GM18867 (cell line): ENCODE data around the gene SFXN2.

Experiments
- ATAC-seq: cut with Tn5 transposase; IDR thresholded peaks from one replicate; pipeline ENCODE4 v1.9.1; 2021; ENCODE audit warnings: mild to moderate bottlenecking, moderate library complexity; ENCODE audit not compliant: unreplicated experiment

SFXN2 gene

GRCh38 chr10:102775201-102775934, 60.9 kb downstream of the SFXN2 start:
- ATAC-seq: no peak

- no peak for ATAC-seq
Measured at GRCh38 chr10:102775935-102776669, 61.7 kb downstream of the SFXN2 start.

- no peak for ATAC-seq
Measured at GRCh38 chr10:102776779-102777456, 62.5 kb downstream of the SFXN2 start.

- ATAC-seq: no peak
Measured at GRCh38 chr10:102777711-102778453, 63.4 kb downstream of the SFXN2 start.

- no peak for ATAC-seq
Measured at GRCh38 chr10:102778781-102779180, 64.3 kb downstream of the SFXN2 start.

GRCh38 chr10:102779680-102780526, 65.5 kb downstream of the SFXN2 start:
- ATAC-seq: no peak

GRCh38 chr10:102780527-102780808, 66.0 kb downstream of the SFXN2 start:
- ATAC-seq: no peak

- ATAC-seq: no peak
Measured at GRCh38 chr10:102781090-102781920, 66.9 kb downstream of the SFXN2 start.

GRCh38 chr10:102781921-102782557, 67.6 kb downstream of the SFXN2 start:
- ATAC-seq: no peak

- ATAC-seq: no peak
Measured at GRCh38 chr10:102782673-102783551, 68.5 kb downstream of the SFXN2 start.

GRCh38 chr10:102783568-102783967, 69.1 kb downstream of the SFXN2 start:
- no peak for ATAC-seq

- ATAC-seq: no peak
Measured at GRCh38 chr10:102785818-102786217, 71.4 kb downstream of the SFXN2 start.

- no peak for ATAC-seq
Measured at GRCh38 chr10:102791754-102792395, 77.4 kb downstream of the SFXN2 start.
